ENCODE measurements around the gene CLEC4C. TPM values are rescaled to one million over a fixed set of nuclear protein-coding genes. Genes with fewer than 3 reads are reported as not detected.

CLEC4C gene
- total and polyA plus RNA-seq, 2 of the 13 experiments (the other 11 are each of a cell fraction or from before 2014, with no cell fraction given), result not detected

GRCh38 chr12:7751394-7751793 is 4.2 kb upstream of the CLEC4C start:
- Histone ChIP-seq H3K4me1 (ENCODE audit: insufficient read depth, low read length) (no peaks in the 10 kb centered on the region), H3K4me3 (replicated peaks in 1 of 3; ENCODE audit: insufficient read depth in 1 of 3, low read depth in 2 of 3, low read length in 3 of 3) (no peak overlapping the region), H4K20me1 (ENCODE audit: insufficient read depth, low read length) (no peaks in the 10 kb centered on the region), H3K79me2 (ENCODE audit: insufficient read depth, low read length) (no peaks in the 10 kb centered on the region), H3K9ac (ENCODE audit: insufficient read depth, low read depth, low read length) (no peak overlapping the region), H3K36me3 (replicated peaks in 1 of 2; ENCODE audit: control insufficient read depth in 1 of 2, insufficient read depth in 2 of 2, low read length in 2 of 2) (no peaks in the 10 kb centered on the region), H2AFZ (ENCODE audit: low read length) (no peak overlapping the region), H3K27me3 (ENCODE audit: control insufficient read depth in 1 of 2, insufficient read depth in 2 of 2, low read length in 2 of 2) (peaks cover 0 to 4% of the 10 kb centered on the region in 2 experiments; a peak in 1 of 5 replicates), H3K9me3 (ENCODE audit: low read length) (no peaks in the 10 kb centered on the region), H3K4me2 (ENCODE audit: low read depth, low read length) (no peak overlapping the region), H3K27ac (ENCODE audit: extremely low read length, insufficient read depth, low read length) (no peak overlapping the region)
- no TSS peak for BruUV-seq (replicated peaks)
- ChIA-PET CTCF (ENCODE audit: low intra/inter-chr PET ratio, low total read pairs) (no interaction called here), POLR2A (no interaction called here)
- no peak for TF ChIP-seq TARDBP (CRISPR knock-in tag; IDR thresholded peaks at IDR 0.05)
- no peak for TF ChIP-seq ZBTB26 (CRISPR knock-in tag; IDR thresholded peaks at IDR 0.05; ENCODE audit: borderline replicate concordance)
- TF ChIP-seq FOXO1 (CRISPR knock-in tag; IDR thresholded peaks at IDR 0.05), result no peak
- TF ChIP-seq GTF3A (CRISPR knock-in tag; conservative IDR thresholded peaks at IDR 0.05), result no peak
- TF ChIP-seq ZNF749 (CRISPR knock-in tag; IDR thresholded peaks at IDR 0.05; ENCODE audit: borderline replicate concordance), result no peak
- TF ChIP-seq FOSL1 (CRISPR knock-in tag; IDR thresholded peaks at IDR 0.05; ENCODE audit: borderline replicate concordance), result no peak
- TF ChIP-seq DNMT1 (CRISPR knock-in tag; IDR thresholded peaks at IDR 0.05), result no peak
- no peak for TF ChIP-seq ESRRA (CRISPR knock-in tag; IDR thresholded peaks at IDR 0.05; ENCODE audit: low read depth)
- DNase-seq (ENCODE audit: low spot score) (no peak), FAIRE-seq (no peak), ATAC-seq (no peak)
- intact Hi-C loops (cut with micrococcal nuclease; ENCODE audit: unreplicated experiment) (no loop called here), in situ Hi-C loops (cut with HindIII; ENCODE audit: extremely low pct_ligation_motif_present, low pct_unique_long_range_greater_than_20kb) (no loop called here)
- 60% methylated on average over 19 of the region's 20 CpGs for WGBS (ENCODE audit: low lambda C conversion rate)

GRCh38 chr12:7750350-7750749 is 3.2 kb upstream of the CLEC4C start:
- WGBS (ENCODE audit: low lambda C conversion rate), result 37% methylated on average over 6 of the region's 6 CpGs
- ChIA-PET CTCF (ENCODE audit: low intra/inter-chr PET ratio, low total read pairs) (no interaction called here), POLR2A (no interaction called here)
- no peak overlapping the region for H3K4me2 ChIP-seq (ENCODE audit: low read depth, low read length)
- H3K4me1 ChIP-seq (ENCODE audit: insufficient read depth, low read length), result no peaks in the 10 kb centered on the region
- H3K27ac ChIP-seq (ENCODE audit: extremely low read length, insufficient read depth, low read length), result no peak overlapping the region
- no peak overlapping the region for H2AFZ ChIP-seq (ENCODE audit: low read length)
- H3K4me3 ChIP-seq (replicated peaks in 1 of 3; ENCODE audit: insufficient read depth in 1 of 3, low read depth in 2 of 3, low read length in 3 of 3), result no peak overlapping the region
- H3K9me3 ChIP-seq (ENCODE audit: low read length), result no peaks in the 10 kb centered on the region
- ATAC-seq (no peak), DNase-seq (ENCODE audit: low spot score) (no peak), FAIRE-seq (no peak)
- no peak overlapping the region for H3K9ac ChIP-seq (ENCODE audit: insufficient read depth, low read depth, low read length)
- no peaks in the 10 kb centered on the region for H3K79me2 ChIP-seq (ENCODE audit: insufficient read depth, low read length)
- TF ChIP-seq MAFK (conservative IDR thresholded peaks at IDR 0.05 in 1 of 2, IDR thresholded peaks at IDR 0.05 in 1 of 2; ENCODE audit: low read length in 2 of 2), result 0 out of 4 replicates have a peak, but pooled peaks of 1 of the 2 experiments have one; percentile 27
- no peak for TF ChIP-seq SRY (CRISPR knock-in tag; IDR thresholded peaks at IDR 0.05)
- TF ChIP-seq MATR3 (CRISPR knock-in tag; IDR thresholded peaks at IDR 0.05), result no peak
- TF ChIP-seq, protein P1, sequence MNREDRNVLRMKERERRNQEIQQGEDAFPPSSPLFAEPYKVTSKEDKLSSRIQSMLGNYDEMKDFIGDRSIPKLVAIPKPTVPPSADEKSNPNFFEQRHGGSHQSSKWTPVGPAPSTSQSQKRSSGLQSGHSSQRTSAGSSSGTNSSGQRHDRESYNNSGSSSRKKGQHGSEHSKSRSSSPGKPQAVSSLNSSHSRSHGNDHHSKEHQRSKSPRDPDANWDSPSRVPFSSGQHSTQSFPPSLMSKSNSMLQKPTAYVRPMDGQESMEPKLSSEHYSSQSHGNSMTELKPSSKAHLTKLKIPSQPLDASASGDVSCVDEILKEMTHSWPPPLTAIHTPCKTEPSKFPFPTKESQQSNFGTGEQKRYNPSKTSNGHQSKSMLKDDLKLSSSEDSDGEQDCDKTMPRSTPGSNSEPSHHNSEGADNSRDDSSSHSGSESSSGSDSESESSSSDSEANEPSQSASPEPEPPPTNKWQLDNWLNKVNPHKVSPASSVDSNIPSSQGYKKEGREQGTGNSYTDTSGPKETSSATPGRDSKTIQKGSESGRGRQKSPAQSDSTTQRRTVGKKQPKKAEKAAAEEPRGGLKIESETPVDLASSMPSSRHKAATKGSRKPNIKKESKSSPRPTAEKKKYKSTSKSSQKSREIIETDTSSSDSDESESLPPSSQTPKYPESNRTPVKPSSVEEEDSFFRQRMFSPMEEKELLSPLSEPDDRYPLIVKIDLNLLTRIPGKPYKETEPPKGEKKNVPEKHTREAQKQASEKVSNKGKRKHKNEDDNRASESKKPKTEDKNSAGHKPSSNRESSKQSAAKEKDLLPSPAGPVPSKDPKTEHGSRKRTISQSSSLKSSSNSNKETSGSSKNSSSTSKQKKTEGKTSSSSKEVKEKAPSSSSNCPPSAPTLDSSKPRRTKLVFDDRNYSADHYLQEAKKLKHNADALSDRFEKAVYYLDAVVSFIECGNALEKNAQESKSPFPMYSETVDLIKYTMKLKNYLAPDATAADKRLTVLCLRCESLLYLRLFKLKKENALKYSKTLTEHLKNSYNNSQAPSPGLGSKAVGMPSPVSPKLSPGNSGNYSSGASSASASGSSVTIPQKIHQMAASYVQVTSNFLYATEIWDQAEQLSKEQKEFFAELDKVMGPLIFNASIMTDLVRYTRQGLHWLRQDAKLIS (CRISPR knock-in tag; IDR thresholded peaks at IDR 0.05), result no peak
- no peaks in the 10 kb centered on the region for H4K20me1 ChIP-seq (ENCODE audit: insufficient read depth, low read length)
- H3K27me3 ChIP-seq (ENCODE audit: control insufficient read depth in 1 of 2, insufficient read depth in 2 of 2, low read length in 2 of 2), result peaks cover 0 to 4% of the 10 kb centered on the region in 2 experiments; a peak in 1 of 5 replicates
- in situ Hi-C loops (cut with HindIII; ENCODE audit: extremely low pct_ligation_motif_present, low pct_unique_long_range_greater_than_20kb), result no loop called here
- no peaks in the 10 kb centered on the region for H3K36me3 ChIP-seq (replicated peaks in 1 of 2; ENCODE audit: control insufficient read depth in 1 of 2, insufficient read depth in 2 of 2, low read length in 2 of 2)
- BruUV-seq (replicated peaks), result no TSS peak
- intact Hi-C loops (cut with micrococcal nuclease; ENCODE audit: unreplicated experiment), result no loop called here

All from HepG2 (cell line).